NCI-H2227 (cell line): ENCODE measurements around the gene FTCD.
"Not testable (repeated sequence)": the region's sequence is repeated elsewhere in the genome, so short reads cannot be mapped to it uniquely, and the experiment has no call there.

ENCODE experiments used
- DNase-seq: peaks from one replicate; lab custom pipeline; 2025; ENCODE audit not compliant: unreplicated experiment; lab: John Stamatoyannopoulos, UW

Gene FTCD

GRCh38 chr21:46188226-46189212 lies 33.1 kb upstream of the FTCD start:
- peak; percentile 18 for DNase-seq

GRCh38 chr21:46187814-46188213 lies 32.4 kb upstream of the FTCD start:
- no peak for DNase-seq

- DNase-seq: no peak
These were observed 31.9 kb upstream of the FTCD start for GRCh38 chr21:46187261-46187660.

- DNase-seq: no peak
These were observed 30.3 kb upstream of the FTCD start for GRCh38 chr21:46185716-46186115.

- DNase-seq: peak; percentile 72
These were observed 29.5 kb upstream of the FTCD start for GRCh38 chr21:46184625-46185555.

GRCh38 chr21:46183910-46184624 lies 28.7 kb upstream of the FTCD start, which contains the start of gene SPATC1L:
SPATC1L (minus strand) TSS chr21:46184459; CDS start chr21:46182816, 1,643 bp downstream.
- DNase-seq: peak; percentile 56

GRCh38 chr21:46183337-46183909 lies 28.0 kb upstream of the FTCD start:
- not testable (repeated sequence) for DNase-seq

- no peak for DNase-seq
These were observed 27.4 kb upstream of the FTCD start for GRCh38 chr21:46182548-46183336.

GRCh38 chr21:46181953-46182547 lies 26.7 kb upstream of the FTCD start:
- no peak for DNase-seq

- no peak for DNase-seq
These were observed 26.1 kb upstream of the FTCD start for GRCh38 chr21:46181436-46181835.

- no peak for DNase-seq
These were observed 25.5 kb upstream of the FTCD start for GRCh38 chr21:46180778-46181391.

GRCh38 chr21:46180079-46180722 lies 24.8 kb upstream of the FTCD start:
- no peak for DNase-seq

- DNase-seq: no peak
These were observed 24.3 kb upstream of the FTCD start for GRCh38 chr21:46179708-46180078.

- no peak for DNase-seq
These were observed 23.6 kb upstream of the FTCD start for GRCh38 chr21:46178961-46179360.

- DNase-seq: not testable (repeated sequence)
These were observed 21.2 kb upstream of the FTCD start for GRCh38 chr21:46176443-46177129.

GRCh38 chr21:46173573-46173972 lies 18.2 kb upstream of the FTCD start:
- no peak for DNase-seq

GRCh38 chr21:46172863-46173528 lies 17.6 kb upstream of the FTCD start:
- DNase-seq: no peak
